IMR-90 (cell line): ENCODE results near the gene CRACR2B.

ENCODE experiments used
- CTCF ChIP-seq: conservative IDR thresholded peaks from 2 replicates; pipeline ENCODE4 v1.5.1; 2012; ENCODE audit warnings: mild to moderate bottlenecking, low read depth, low read length, improper control_type of control experiment
- FOS ChIP-seq: fragments of 150-350 bp; IDR thresholded peaks from 2 replicates; pipeline ENCODE4 v1.6.1; 2016; ENCODE audit warnings: low read depth, low read length
- MAZ ChIP-seq: IDR thresholded peaks from 2 replicates; pipeline ENCODE4 v1.6.1; 2012; ENCODE audit warnings: low read depth, mild to moderate bottlenecking, low read length, improper control_type of control experiment, moderate library complexity, borderline replicate concordance
- MXI1 ChIP-seq: IDR thresholded peaks from 2 replicates; pipeline ENCODE4 v1.6.1; 2012; ENCODE audit warnings: low read depth, mild to moderate bottlenecking, low read length, moderate library complexity, borderline replicate concordance
- POLR2A ChIP-seq: IDR thresholded peaks from 2 replicates; pipeline ENCODE4 v1.6.1; 2012; ENCODE audit warnings: mild to moderate bottlenecking, low read depth, low read length
- RCOR1 ChIP-seq: IDR thresholded peaks from 2 replicates; pipeline ENCODE4 v1.6.1; 2012; ENCODE audit warnings: mild to moderate bottlenecking, low read length, improper control_type of control experiment; ENCODE audit not compliant: insufficient replicate concordance
- USF2 ChIP-seq: fragments of 150-350 bp; IDR thresholded peaks from 2 replicates; pipeline ENCODE4 v1.6.1; 2017; ENCODE audit warnings: mild to moderate bottlenecking, antibody characterized with exemption, low read length, low read depth

GRCh38 chr11:837189-837989 lies 9.7 kb downstream of the CRACR2B start:
- peak; percentile 26; the same call in 1 of the 2 replicates for TF ChIP-seq POLR2A
- no peak for TF ChIP-seq RCOR1
- no peak for TF ChIP-seq CTCF
- no peak for TF ChIP-seq MAZ
- TF ChIP-seq USF2, result no peak
- TF ChIP-seq MXI1, result no peak
- TF ChIP-seq FOS, result no peak
